NCI-H187 (cell line): ENCODE results near the gene CLEC12A.
"Not testable (repeated sequence)": the region's sequence is repeated elsewhere in the genome, so short reads cannot be mapped to it uniquely, and the experiment has no call there.

Experiments
- DNase-seq, 2 experiments: peaks; one replicate each; lab custom pipeline; 2025; lab: John Stamatoyannopoulos, UW

The CLEC12A gene

DNA sequence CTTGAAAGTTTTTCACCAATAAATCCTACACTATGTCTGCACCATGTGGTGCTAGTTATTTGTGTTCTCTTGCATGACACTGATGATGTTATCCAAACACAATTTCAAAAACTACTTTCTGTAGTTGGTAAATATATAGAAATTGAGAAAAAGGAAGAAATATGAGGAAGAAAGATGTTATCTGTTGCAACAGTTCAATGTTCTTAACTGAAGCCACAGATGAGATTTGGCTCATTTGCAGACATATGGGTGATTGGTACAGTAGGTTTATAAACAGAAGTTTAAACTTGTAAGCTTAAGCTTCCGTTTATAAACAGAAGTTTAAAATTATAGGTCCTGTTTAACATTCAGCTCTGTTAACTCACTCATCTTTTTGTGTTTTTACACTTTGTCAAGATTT lies at the start of gene CLEC12A:
Gene CLEC12A, plus strand, starts transcription at position 229 of the 400 bp plus-strand sequence. CDS start 188 bp downstream, outside the sequence.
- no peak for DNase-seq

DNA sequence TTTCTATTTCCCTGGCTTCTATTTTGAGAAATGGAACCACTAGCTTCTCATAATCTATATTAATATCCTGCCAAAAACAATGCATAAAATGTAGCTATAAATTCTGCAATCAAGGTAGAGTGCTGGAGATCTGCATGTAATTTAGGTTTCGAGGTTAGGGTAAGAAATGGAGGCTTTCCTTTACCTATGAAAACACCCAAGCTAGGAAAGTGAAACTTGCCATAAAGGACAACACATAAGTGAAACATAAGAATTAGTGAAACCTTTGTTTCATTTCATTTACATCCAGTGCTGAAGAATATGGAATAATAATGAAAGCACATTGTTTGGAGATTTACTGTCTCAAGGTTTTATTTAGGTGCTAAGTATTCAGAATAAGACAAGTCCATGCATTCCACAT lies 48.8 kb upstream of the CLEC12A start:
- no peak for DNase-seq

DNA sequence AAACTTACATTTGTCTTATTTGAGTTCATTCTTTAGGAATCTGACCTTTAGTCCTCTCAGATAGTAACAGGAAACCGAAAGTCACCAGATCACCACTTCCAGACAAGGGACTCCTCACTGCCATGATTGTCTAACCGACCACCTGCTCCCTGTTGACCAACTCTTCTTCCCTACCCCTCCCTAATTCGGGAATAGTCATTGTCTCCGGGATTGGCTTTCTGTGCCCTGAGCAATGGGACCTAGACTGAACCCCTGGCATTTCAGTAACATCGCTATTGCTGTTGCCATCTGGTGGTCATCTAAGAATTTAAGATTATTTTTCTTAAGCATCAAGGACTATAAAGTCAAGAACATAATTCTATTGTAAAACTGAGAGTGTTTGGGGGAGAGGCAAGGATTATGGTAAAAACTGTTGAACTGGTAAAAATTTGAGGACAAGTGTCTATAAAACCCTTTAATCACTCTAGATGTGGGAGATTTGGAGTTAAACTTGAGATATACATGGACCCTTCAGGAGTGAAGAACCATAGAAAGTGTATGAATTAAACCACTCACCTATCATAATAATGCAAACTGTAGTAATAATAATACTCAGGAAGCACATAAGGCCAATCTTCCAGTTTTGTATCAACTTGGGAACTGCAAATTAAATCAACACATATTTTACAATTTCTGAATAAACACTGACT lies 45.4 kb upstream of the CLEC12A start:
- DNase-seq = no peak

DNA sequence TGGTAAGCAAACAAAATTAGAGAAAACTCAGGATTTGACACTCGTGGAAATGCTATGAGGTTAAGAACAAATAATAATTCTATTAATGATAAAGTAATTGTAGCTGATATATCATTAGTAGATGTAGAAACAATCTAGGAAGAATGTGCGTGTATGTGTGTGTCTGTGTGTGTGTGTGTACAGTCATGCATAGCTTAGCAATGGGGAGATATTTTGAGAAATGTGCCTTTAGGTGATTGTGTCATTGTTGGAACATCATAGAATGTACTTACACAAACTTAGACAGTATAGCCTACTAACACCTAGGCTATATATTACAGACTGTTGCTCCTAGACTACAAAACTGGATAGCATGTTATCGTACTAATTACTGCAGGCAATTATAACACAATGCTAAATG lies 44.3 kb upstream of the CLEC12A start:
- no peak for DNase-seq

DNA sequence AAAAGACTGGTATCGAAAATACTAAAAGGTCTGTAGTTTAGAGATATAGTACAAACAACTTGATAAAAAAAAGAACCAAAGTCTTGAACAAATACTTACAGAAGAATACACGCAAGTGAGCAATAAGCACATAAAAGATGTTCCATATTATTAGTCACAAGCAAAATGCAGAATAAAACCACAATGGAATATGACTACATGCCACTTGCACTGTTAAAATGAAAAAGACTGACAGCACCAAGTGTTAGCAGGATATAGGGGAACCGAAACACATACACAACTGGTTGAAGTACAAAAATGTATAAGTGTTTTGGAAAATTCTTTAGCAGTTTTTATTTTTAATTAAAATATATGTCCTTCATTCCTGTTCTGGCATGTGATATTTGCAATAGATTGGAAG lies 42.6 kb upstream of the CLEC12A start:
- no peak for DNase-seq

DNA sequence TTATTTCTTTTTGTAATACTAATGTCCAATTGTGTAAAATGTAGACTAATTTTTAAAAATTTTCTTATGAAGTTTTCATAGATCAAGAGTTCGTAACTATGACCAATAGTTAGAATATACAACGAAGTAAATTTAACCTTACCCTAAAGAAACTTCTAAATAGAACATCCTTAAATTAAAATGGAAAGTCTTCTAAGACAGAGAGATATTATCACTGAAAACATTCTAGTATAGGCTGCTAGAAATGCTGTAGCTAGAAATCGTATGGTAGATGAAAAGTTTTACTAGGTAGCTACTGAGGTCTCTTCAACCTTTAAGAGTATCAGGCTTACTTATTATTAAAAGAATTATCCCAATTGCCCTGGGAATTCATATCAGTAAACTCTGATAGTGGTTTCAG lies 40.0 kb upstream of the CLEC12A start:
- no peak for DNase-seq

DNA sequence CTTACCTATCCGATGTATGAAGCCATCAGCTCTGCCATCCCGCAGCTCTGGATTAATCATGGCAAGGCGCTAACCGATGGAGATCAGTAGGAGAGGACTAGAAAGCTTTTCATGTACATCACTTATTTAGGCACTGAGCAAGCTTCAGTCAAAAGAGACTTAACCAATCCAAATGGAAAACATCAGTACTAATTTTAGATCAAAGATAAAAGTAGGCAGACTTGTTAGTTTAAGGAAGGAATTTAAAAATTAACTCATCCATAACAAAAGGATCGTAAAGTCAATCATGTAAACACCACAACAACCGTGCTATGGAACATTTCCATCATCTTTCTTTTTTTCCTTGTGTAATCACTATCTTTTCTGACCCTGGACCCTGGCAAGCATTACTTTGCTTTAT lies 38.9 kb upstream of the CLEC12A start, which contains the start of gene CLEC2A:
Gene CLEC2A, minus strand, starts transcription at position 101 of the 400 bp plus-strand sequence. Its CDS starts 41 bp downstream, at position 60.
- DNase-seq = no peak

DNA sequence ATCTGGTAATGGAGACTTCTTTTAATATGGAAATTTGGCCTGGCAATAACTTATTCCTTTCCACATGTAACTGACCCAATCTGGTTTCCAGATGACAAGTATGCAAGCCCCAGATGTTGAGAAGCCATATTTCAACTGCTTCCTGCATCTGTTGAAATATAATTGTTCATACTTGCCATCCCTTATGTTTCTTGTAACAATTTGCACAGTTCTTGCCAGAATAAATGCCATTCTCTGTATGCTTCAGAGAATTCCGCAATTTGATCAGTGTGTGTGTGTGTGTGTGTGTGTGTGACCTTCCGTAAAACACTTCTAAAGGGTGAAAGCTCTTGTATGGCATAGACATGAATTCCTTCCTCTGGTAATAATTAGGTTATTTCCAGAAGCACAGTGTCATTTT lies 37.3 kb upstream of the CLEC12A start:
- no peak for DNase-seq

DNA sequence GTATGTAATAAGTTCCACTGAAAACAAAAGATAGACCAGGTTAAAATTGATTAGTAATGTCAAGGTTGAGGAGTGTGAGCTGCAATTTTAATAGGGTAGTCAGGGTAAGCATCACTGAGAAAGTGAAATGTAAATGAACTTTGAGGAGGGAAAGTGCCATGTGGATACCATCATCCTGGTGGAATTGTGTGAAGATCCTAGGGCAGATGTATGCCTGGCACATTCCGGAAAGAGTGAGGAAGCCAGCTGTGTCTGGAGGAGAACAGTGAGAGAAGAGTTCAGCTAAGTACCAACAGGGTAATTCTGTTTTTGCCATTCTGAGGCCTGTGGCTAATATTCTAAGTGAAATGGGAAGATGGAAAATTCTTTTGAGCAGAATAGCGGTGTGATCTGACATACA lies 36.2 kb upstream of the CLEC12A start:
- no peak for DNase-seq

DNA sequence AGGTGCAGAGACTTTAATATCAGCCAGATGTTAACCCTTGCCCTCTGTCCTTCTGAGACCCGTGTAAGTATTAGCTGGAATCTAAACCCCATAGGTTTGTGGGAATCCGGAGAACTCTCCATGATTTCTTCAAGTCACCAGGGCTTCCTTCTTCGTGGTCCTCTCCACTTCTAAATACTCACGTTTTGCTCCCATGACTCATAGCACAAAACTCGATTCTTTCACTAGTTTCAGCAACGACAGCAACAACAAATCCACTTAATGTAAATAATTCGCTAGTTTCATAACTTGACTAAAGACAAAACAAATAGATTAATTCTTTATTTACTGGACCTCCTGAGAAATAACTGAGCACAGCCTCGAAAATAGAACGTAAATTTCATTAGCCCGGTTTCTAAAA lies 34.6 kb upstream of the CLEC12A start:
- DNase-seq = no peak

DNA sequence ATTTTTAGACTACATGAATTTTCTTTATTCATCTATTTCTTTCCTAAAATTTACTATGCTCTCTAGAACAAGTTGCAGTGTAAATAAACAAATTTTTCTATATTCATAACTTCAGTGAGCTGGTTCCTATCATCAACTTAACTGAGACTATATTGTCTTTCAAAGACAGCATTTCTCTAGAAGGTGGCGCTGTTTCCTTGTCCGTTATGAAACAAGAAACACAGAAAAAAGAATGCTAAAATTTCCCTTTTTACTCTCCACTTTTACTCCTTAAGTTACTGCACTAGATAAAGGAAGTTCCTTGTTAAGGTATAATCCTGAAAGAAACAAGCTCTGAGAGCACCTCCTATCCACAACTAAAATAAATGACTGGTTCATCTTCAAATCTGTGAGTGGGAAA lies 30.8 kb upstream of the CLEC12A start:
- no peak for DNase-seq

DNA sequence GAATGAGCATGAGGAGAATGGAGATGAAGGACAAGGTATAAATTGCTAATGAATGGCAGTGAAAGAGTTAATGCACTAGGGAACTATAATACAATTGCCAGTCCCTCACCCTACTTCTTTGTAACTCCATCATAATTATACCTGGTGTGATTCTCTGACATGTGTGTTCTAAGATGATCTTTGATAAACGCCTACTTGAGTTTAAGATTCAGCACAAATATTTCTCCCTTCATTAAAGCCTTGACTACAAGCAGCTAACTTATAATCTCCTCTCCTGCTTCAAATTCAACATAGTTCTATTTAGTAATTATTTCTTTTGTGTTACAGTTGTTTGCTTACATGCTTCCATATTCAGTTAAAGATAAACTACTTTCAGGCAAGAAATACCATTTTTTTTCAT lies 29.4 kb upstream of the CLEC12A start:
- DNase-seq = no peak

DNA sequence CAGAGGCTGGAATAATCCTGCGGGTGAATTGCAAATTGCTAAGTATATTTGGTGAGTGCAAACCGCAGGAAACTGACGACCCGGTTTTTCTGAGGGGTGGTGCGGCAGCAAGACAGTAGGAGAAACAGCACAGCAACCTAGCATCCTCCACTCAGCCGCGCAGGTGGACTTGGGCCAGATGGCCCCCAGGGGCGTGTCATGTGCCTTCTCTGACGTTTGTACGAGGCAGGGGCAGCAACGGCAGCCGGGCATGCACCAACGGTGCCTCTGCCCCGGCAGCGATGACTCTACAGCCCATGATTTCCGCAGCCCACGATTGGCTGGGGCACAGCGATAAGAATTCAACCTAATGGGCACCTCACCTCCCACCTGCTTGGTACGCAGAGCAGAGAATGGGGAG lies 28.0 kb upstream of the CLEC12A start:
- DNase-seq = no peak

DNA sequence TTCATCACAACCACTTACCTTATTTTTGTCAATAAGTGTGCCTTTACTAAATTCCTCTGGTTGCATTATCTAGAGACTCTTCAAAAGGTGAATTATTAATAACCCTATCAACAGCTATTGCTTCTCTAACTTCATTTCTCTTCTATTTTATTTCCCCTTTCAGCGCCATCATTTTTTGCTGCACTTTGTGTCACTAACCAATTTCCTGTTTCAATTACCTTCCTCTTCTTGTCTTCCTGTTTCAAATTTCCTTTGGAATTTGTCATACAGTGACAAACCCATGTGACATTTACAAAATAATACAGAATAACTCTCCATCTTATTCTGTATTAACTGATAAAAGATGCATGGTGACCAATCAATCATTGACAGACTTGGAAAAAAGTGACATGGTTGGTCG lies 26.8 kb upstream of the CLEC12A start:
- no peak for DNase-seq

DNA sequence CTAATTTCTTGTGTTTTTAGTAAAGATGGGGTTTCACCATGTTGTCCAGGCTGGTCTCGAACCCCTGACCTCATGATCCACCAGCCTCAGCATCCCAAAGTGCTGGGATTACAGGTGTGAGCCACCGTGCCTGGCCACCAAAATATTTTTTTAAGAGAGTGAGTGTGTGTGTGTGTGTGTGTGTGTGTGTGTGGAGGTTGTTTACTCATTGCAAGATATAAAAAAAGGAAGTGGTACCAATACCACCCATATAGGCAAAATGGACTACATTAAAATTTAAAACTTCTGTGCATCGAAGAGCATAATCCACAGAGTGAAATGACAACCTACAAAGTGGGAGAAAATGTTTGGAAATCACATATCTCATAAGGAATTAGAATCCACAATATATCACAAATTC lies 23.5 kb upstream of the CLEC12A start:
- DNase-seq = no peak

DNA sequence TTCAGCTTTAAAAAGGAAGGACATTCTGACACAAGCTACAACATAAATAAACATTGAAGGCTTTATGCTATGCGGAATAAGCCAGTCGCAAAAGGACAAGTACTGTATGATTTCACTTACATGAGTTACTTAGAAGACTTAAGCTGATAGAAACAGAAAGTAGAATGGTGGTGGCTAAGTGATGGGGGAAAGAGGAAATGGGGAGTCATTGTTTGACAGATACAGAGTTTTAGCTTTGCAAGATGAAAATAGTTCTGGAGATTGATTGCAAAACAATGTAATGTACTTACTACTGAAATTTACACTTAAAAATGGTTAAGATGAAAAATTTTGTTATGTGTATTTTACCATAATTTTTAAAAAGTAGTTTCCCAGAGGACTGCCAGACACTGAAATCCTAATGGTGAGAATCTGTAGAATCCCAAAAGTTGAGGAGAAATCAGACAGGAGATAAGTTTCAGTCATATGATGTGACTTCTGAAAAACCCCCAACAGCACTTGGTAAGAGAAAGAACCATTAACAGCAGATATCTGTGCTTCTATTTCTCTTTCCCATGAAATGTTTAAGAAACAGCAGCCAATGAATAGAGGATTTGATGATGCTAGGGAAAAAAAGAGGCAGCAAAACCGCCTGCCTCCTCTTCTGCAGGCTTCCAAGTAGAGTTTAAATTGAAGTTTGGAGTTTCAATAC lies 22.5 kb upstream of the CLEC12A start:
- DNase-seq = no peak

DNA sequence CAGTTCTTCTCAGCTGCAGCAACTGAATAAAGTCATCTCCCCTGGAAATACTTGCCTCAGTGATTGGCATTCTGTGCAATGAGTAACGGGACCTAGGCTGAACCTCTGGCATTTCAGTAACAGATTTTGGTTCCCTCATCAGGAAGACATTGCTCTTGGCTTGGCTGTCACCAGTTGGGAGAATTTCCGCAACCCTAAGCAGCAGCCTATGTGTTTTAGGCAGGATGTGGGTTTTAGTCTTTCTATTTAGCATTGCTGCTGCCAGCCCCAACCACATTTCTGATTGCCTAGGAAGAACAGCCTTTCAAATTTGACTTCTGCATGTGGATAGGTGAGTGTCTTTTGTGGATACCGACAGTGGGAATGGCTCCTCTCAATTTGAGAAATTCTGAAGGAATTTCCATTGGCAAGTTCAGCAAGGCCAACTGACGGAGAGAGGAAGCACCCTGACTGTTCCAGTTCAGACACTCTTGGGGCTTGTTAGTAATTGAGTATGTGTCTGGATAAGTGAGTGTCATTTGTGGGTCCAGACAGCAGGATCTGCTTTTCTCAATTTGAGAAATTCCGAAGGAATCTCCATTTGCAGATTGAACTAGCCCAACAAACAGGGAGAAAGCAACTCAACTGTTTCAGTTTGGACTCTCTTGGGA lies 20.1 kb upstream of the CLEC12A start:
- DNase-seq = no peak

DNA sequence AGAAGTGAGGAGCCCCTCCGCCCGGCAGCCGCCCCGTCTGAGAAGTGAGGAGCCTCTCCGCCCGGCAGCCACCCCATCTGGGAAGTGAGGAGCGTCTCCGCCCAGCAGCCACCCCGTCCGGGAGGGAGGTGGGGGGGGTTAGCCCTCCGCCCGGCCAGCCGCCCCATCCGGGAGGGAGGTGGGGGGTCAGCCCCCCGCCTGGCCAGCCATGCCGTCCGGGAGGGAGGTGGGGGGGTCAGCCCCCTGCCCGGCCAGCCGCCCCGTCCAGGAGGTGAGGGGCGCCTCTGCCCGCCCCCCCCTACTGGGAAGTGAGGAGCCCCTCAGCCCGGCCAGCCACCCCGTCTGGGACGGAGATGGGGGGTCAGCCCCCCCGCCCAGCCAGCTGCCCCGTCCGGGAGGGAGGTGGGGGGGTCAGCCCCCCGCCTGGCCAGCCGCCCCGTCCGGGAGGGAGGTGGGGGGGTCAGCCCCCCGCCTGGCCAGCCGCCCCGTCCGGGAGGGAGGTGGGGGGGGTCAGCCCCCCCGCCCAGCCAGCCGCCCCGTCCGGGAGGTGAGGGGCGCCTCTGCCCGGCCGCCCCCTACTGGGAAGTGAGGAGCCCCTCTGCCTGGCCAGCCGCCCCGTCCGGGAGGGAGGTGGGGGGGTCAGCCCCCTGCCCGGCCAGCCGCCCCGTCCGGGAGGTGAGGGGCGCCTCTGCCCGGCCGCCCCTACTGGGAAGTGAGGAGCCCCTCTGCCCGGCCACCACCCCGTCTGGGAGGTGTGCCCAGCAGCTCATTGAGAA lies 18.1 kb upstream of the CLEC12A start:
- not testable (repeated sequence) for DNase-seq

DNA sequence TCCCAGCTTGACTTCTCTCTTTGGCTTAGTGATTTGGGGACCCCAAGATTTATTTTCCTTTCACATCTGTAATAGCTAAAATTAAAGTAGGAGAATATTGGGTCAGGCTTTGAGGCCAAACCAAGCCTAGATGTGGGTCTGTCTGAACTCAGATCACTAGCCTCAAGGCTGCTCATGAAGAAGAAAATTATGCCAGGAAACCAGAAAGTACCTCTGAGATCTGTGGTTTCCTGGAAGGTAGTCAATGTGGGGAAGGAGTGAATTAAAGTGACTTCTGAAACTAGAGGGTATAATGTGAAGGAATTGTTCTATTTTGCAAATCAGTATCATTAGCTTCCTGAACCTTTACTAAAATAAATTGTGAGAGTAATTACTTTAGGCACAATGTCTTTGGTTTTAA lies 13.4 kb upstream of the CLEC12A start:
- DNase-seq = no peak

DNA sequence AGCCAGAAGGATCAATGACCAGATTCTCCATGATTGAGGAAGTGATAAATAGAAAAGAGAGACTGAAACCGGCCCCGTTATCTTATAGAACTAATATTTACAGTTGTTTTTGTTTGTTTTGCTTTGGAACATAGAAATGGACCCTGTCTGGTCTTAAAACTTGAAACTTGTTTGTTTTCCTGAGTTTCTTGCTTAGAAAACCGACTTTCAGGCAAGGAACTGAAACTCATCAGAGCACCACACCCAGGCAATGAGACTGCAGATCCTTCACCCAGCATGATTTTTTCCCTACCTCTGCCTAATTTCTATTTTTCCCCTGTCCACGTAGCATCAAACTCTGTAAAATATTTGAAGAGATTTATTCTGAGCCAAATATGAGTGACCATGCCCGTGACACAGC lies 10.6 kb upstream of the CLEC12A start:
- DNase-seq = no peak

DNA sequence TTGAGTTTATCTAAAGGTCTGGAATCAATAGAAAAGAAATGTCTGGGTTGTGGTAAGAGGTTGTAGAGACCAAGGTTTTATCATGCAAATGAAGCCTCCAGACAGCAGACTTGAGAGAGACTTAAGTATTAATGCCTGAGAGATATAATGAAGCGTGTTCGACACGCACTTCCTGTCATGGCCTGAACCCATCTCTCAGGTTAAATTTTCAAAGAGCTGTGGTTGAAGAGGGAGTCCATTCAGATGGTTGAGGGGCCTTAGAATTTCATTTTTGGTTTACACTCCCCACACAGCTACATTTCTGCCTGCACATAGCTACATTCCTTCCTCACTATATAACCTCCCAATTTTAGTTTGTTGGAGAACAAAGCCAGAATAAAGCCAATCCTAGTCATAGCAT lies 10.1 kb upstream of the CLEC12A start:
- no peak for DNase-seq

DNA sequence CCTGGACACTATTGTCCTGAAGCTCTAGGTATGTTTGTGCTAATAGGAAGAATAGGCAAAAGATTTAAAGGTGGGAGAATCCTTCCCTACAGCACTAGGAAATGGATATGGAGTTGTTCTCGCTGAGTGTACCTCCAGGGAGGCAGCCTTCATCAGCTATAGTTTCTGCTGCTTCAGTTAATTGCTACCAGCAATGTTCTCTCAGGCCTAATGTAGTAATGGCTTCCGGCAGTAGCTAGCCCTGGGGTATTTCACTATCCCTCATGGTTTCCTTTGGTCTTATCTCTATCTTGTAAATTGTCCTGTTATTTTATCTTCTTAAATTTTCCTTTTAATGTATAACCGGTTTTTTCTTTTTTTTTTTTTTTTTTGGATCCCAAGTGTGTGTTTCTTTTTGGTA lies 9.3 kb upstream of the CLEC12A start:
- no peak for DNase-seq

DNA sequence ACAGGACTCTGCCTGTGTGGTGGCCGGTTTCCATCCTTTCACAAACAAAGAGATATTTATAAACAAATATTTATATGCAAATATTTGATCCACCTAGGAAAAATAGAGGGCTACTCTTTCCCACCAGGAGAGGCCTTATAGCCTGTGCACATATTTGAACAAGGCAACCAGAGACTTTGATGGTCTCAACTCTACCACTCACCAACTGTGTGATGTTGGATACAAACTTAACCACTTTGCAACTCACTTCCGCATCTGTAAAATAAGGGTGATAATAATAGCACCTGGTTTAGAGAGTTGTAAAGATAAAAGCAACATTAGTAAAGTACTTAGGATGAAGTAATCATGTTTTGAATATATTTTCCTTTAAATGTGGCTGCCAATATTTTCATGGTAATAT lies 1.5 kb upstream of the CLEC12A start:
- DNase-seq = no peak
